GM21423 (cell line): ENCODE data around the gene CORO2B.

ENCODE experiments used
- ATAC-seq: cut with Tn5 transposase; IDR thresholded peaks from one replicate; pipeline ENCODE4 v1.9.1; 2021; ENCODE audit warnings: mild to moderate bottlenecking, moderate library complexity; ENCODE audit not compliant: unreplicated experiment

The CORO2B gene, protein sequence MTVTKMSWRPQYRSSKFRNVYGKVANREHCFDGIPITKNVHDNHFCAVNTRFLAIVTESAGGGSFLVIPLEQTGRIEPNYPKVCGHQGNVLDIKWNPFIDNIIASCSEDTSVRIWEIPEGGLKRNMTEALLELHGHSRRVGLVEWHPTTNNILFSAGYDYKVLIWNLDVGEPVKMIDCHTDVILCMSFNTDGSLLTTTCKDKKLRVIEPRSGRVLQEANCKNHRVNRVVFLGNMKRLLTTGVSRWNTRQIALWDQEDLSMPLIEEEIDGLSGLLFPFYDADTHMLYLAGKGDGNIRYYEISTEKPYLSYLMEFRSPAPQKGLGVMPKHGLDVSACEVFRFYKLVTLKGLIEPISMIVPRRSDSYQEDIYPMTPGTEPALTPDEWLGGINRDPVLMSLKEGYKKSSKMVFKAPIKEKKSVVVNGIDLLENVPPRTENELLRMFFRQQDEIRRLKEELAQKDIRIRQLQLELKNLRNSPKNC

DNA sequence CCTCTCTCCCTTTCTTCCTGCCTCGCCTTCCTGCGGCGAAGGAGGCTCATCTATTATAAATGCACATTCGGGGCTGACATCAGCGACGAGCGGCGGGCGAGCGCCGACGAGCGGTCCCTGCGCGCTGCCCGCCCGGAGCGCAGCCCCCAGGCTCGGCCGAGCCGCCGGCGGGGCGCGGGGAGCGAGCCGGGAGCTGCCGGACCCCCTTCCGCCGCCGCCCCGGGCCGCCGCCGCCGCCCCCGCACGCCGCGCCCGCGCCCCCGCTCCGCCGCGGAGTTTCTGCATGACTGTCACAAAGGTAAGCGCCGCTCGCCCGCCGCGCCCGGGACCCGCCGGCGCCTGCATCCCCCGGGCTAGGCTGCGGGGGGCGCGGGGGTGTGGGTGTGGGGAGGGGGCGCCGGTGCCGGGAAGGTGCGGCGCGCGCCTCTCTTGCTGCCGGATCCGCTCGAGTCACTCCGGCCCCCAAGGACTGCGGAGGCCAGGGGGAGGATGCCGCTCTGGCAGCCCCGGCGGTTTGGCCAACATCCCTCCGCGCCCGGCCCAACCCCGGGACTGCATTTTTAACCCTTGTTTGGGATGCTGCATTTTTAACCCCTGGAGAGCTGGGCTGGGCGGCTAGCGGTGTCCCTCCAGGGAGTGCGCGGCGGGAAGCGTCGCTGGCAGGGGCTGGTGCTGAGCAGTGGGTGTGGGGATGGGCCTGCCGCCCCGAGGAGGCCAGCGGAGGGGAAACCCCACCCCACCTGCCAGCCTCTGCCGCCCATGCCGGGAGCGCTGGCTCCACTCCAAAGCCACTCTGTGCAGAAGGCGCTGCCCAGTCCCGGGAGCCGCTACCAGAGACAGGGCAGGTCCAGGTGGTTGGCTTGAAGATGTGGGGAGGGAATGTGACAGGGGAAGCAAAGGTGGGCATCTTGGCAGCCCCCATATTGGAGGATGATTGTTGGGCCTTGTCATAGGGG is at the start of gene CORO2B:
CORO2B (plus strand) TSS at position 14 of the 956 bp plus-strand sequence; CDS start at position 284, 270 bp downstream.
- ATAC-seq, result no peak

DNA sequence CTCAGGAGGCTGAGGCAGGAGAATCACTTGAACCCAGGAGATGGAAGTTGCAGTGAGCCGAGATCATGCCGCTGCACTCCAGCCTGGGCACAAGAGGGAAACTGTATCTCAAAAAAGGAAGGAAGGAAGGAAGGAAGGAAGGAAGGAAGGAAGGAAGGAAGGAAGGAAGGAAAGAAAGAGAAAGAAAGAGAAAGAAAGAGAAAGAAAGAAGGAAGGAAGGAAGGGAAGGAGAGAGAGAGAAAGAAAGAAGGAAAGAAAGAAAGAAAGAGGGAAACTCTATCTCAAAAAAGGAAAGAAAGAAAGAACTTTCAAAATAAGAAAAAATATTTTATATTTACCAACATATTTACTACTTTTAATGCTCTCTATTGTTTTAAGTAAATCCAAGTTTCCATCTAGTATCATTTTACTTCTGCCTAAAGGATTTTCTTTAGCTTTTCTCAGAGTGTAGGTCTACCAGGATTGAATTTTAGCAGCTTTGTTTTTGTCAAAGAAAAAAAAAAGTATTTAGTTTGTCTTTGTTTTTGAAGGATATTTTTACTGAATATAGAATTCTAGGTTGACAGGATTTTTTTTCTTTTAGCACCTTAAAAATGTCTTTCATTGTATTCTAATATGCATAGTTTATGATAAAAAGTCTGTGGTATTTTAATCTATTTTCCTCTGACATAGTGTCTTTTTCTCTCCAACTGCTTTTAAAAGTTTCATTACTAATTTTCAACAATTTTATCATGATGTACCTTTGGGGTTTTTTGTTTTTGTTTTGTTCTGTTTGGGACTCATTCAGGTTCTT is 47.2 kb upstream of the CORO2B start:
- no peak for ATAC-seq

DNA sequence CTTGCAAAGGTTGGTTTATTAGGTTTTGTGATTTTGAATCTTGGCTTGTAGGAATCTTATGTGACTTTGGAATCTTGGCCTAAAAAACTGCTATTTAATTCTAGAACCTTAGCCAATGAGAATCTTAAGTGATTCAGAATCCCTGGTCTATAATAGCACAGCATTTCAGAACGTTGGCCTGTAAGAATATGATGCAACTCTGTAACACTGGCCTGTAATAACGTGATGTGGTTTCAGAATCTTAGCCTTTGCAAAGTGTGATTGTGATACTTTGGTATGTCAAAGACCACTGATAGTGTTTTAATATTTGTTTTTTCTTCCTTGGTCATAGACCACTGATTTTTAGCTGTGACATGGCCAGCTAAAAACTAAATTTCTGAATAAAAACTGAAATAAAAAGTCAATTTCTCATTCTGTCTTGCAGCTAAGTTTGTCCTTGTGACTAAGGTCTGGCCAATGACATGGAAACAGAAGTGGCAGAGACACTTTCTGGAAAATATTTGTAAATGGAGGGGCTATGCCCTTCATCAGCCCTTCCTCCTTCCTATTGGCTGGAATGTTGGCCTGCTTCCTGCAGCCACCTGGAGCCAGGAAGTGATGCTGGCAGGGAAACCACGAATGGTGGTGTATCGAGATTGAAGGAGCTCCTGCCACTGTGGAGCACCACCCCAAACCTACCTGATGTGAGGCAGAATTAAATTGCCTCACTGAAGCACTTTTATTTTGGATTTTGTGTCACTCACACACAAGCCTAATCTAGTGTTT is 42.3 kb upstream of the CORO2B start:
- no peak for ATAC-seq

DNA sequence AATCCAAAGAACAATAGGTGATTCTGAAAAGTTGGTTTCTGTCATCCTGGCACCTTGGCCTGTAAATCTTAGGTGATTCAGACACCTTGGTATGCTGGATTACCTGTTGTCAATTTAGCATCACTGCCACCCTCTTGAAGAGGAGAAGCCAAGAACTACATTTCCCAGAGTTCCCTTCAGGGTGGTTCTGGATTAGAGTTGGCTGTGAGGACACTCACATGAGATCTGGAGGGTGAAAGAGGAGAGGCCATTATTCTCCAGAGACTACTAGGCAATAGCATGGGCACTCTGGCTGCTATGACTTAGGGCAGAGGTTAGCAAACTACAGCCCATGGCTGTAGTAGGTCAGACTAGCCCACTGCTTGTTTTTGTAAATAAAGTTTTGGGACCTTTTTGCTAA is 41.7 kb upstream of the CORO2B start:
- ATAC-seq, result no peak

DNA sequence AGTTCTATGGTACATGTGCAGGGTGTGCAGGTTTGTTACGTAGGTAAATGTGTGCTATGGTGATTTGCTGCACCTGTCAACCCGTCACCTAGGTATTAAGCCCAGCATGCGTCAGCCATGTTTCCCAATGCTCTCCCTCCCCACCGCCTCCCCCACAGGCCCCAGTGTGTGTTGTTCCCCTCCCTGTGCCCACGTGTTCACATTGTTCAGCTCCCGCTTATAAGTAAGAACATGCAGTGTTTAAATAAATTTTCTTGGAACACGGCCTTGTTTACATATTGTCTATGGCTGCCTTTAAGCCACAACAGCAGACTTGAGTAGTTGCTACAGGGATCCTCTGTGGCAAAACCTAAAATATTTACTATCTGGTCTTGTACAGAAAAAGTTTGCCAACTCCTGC is 41.3 kb upstream of the CORO2B start:
- no peak for ATAC-seq

DNA sequence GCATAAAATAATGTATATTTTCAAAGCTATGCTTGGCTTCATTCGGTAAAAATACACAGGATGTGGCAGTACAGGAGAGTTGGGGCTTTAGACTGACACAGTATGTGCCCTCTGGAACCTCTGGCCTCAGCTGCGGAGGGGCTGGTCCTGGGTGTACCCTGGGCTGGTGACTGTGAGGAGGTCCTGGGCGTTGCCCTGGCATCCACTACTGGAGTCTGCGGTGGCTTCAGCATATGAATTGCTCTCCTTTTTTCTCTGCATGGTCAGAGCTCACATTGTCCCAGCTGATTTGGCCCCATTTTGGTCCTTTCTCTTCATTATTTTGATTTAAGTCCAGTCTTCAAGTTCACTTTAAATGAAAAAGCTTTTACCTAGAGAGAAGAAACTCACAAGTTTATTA is 40.5 kb upstream of the CORO2B start:
- ATAC-seq, result no peak

DNA sequence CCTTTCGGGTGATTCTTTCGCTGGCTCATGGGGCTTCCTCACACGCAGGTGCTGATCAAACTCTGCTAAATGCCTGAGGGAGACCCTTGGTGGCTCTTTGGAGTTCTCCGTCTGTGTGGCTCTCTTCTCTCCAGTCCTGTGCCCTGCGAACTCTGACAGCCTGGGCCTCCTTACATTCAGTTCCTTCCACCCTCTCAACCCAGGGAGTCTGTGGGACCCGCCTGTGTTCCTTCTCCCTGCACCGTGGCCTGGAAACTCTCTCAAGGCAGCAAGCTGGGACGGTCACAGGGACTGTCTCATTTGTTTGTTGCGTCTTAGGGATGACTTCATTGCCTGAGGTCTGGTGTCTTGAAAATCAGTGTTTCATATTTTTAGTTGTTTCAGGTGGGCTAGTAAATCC is 37.0 kb upstream of the CORO2B start:
- ATAC-seq, result no peak

DNA sequence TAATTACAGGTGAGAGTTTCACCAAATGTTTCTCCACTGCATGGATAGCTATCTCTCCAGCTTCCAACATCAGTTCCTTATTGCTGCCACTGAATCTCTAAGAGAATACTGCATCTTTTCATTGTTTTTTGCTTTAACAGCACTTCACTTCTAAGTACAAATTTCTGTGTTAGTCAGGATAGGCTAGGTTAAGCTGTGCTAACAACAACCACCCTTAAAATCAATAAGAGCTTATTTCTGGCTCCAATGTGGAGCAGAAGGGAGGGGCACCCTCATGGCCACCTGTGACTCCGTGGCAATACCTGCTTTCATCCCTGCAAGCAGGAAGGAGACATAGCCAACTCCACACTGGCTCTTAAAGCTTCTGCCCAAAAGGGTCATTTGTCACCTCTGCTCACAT is 36.4 kb upstream of the CORO2B start:
- ATAC-seq, result no peak

DNA sequence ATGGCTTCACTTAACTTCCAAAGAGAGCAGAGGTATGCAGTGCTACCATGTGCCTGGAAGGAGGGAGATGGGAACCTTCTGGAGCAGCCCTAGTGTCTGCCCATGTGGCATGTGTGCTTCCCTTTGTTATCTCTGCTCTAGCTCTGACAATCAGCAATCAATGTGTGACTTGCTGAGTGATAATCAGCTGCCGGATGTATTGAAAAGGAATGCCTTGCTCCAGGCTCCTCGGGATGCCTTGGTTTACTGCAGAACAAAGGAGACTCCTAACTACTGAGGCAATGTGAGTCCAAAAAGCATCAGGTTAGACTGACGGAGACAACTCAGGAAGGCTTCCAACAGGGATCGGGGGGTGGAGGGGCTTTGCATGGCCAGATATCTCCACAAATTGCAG is 36.0 kb upstream of the CORO2B start:
- no peak for ATAC-seq

DNA sequence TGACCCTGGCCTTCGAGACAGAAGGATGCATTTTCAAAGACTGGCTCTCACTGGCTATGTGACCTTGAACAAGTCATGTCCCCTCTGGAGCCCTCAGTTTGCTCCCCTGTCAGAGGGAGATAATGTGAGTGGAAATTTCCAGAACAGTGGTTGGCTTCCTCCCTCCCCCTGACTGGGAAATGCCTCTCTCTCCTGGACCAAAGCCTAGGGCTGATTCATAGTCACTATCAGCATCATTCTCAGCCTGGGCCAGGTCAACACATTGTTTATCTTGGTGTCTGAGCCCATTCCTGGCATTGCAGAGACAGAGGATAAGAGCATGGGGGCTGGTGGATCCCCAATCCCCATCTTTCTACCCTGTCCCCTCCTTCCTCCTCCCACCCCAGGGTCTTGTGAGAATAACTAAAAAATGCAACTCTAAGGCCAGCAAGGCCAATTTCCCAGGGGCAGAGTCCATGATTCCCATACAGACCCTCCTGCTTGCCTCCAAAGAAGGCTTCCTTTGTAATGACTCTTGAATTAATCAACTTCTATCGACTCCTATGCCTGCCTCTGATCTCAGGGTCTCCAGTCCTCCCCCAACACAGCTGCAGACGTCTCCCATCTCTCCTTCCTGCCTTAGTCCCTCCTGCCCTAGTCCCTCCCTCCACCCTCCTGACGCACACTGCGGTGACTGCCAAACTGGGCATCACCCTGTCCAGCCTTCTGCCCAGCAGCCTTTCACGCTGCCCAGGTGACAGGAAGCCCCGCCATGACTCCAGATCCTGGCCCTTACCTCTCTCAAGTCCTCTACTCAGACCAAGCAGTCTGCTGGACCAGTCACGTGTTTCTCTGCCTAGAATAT is 35.4 kb upstream of the CORO2B start:
- no peak for ATAC-seq

DNA sequence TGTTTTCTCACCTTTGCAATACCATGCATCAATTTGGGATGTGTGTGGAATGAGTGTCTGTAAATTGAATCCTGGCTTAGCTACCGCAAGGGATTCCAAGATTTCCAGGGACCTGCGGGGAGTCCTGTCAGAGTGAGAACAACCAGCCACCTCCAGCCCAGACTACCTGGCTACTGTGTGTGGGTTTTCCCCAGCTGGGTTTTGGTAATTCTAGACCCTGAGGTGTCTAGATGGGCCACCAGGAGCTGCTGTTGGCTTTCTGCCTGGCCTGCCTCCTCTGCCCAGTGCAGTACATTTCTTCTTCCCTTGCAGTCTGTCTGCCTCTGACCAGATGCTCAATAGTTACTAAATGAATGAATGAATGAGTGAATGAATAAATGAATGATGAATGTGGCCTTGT is 32.5 kb upstream of the CORO2B start:
- ATAC-seq, result no peak

DNA sequence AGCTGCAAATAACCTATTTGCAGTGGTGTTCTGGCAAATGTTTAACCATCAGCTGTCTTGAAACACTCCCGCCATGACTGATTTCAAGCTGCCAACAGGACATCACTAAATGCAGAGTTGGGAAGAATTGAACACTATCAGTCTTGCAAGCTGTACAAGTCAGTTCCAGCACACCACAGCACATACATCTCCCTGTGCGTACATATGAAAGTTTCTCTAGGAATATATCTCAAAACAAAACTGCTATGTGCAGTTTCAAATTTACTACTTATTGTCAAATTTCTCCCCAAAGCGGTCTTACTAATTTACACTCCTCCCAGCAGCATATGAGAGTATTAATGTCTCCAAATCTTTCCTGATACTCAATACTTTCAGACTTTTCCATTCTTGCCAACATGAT is 30.4 kb upstream of the CORO2B start:
- no peak for ATAC-seq

DNA sequence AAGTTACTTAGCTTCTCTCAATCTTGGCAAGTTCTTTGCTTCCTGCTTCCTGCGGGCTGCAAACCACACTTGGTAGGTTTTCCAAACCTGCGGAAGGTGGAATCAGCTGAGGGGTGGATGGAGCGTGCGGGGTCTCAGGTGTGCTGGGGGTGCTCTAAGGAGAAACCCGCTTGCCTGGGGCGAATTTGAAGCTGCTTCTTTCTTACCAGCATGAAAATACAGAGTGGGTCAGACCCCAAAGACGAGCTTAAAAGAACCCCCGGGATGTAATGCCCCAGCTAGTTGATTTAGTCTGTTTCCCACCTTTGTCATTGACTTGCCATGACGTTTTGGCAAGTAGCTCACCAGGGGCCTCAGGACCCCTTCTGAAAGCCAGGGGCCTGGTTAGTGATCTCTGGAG is 28.8 kb upstream of the CORO2B start:
- ATAC-seq, result no peak

DNA sequence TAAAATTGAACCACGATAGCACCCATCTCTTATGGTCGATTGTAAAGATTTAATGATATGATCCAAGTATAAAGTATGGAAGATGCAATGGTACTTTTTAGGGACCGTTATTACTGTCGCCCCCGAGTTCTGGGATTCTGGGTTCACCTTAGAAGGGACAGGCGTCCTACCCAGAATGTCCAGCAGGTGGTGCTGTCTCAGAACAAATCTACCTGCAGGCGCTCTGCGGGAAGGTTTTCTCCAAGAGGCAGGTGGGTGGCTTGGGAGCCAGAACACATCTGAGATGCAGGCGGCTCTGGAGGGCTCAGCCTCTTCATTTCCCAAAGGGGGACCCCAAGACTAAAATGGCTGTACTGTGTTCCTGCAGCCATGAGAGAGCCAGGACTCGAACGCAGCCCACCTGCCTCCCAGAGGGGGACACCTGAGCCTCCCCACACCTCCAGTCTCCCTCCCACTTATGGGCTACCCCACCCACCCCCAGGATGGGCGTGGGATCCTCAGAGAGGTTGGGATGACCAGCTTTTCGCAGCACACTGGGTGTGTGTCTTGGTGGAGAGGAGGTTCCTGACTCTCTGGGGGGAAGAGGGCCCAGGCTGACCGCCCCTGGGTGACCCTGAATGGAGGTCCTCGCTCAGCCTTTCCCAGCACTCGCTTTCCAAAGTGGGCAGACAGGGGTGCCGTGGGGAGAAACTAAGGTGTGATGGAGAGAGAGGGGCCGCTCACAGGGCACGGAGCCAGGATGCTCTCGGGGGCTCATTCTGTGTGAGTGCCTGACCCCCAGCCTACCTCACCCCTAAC is 28.1 kb upstream of the CORO2B start:
- ATAC-seq, result no peak

DNA sequence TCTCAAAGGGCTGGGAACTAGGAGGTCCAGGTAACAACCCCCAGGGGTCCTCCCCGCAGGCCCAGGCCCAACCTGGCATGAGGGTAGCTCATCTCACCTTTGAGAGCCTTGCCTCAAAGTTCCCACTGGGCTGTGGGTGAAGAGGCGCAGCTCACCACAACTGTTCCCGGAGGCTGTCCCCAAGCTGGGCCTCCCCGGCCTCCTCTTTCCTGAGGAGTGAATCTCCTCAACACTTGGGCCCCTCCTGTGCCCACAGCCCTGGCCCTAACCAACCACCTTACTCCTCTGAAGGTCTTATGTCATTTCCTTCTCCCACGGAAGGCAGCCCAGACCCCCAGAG is 27.5 kb upstream of the CORO2B start:
- no peak for ATAC-seq

DNA sequence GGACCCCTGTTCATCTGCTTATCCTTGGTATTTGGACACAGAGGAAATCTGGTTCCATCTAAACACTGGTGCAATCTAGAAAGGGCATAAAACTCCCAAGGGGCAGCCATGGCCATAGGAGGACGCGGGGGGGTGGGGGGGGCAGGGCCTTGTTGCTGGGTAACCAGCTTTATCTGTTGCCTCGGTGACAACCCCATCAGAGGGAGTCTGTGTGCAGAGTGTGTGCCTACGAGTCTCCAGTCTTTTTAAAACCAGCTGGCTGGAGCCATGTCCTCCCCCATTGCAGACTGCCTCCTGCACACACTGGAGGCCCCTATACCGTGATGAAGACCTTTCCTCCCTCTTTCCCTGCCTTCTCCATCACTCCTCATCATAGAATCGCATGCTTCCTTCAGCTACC is 26.4 kb upstream of the CORO2B start:
- no peak for ATAC-seq

DNA sequence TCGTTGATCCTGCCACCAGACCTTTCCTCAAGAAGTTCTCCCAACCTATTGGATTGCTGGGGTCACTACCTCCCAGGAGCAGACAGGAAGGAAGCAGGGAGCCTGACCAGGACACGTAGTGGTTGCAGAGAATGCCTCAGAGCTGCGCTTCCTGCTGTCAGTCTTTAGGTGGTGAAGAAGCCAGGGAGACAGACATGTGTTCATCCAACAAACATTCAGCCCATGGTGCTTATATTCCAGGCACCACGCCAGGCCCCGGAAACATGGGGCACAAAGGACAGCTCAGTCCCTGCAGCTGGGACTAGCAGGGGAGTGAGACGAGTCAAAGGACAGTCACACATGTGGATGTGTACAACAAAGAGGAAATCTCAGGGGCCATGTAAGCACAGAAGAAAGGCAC is 26.0 kb upstream of the CORO2B start:
- ATAC-seq, result no peak

DNA sequence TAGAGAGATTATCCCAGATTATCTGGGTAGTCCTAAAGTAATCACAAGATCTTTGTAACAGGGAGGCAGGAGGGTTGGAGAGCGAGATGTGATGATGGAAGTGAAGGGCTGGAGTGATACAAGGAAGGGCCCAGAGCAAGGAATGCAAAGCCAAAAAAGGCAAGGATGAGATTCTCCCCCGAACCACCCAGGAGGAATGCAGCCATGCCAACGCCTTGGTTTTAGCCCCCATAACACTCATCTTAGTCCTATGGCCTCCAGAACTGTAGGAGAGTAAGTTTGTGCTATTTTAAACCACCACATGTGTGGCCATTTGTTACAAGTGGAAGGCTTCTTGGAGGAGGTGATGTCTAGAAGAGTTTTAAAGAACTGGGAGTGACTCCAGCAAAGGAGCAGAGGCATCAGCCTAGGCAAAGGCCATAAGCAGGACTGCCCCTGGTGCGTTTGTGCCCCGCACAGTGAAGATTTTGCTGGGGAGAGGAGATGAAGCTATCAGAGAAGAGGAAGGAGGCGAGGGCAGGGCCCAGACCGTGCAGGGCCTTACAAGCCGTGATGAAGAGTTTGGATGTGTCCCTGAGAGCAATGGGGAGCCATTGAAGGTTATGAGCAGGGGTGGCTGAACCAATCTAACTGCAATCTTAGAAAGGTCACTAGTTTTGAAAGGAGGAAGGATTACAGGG is 25.3 kb upstream of the CORO2B start:
- no peak for ATAC-seq
